Right lobe of liver (tissue), 4 donors: ENCODE data around the gene IRF4.

Experiments used
- POLR2A ChIP-seq: fragments of 450-650 bp; IDR thresholded peaks from one replicate; pipeline ENCODE4 v1.6.1; 2017; ENCODE audit warnings: antibody characterized with exemption, mild to moderate bottlenecking
- TF ChIP-seq, protein P1 (sequence below), 4 donors: fragments of 200-600 bp in 3 of 4; fragments of 450-650 bp in 1 of 4; IDR thresholded peaks; one replicate each; pipeline versions ENCODE4 v1.5.1 to v1.8.0; 2016 to 2022; ENCODE audit warnings: antibody characterized with exemption in 4 of 4, mild to moderate bottlenecking in 2 of 4
- donor health status: DM: no; HTN: no; CAD: no.
- donor health status: DM: no; HTN: no; CAD: no.
- donor health status: DM: no; HTN: yes; CAD: no.

DNA sequence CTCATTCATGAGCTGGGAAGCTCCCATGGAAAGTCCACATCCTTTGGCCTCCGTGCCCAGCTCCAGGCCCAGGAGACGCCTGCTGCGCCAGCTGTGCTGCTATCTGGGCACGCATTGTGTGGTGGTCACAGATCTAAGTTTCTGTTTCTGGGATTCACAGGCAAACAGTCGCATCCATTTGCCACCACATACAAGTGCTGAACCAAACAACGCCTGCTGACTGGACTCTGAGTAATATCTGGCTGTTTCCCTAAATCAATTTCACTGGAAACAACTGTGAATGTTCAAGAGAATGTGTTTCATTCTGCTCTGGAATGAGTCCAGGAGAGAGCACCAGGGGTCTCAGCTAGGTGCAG is 45.5 kb downstream of the IRF4 start:
- no peak for TF ChIP-seq POLR2A
- TF ChIP-seq, protein P1, sequence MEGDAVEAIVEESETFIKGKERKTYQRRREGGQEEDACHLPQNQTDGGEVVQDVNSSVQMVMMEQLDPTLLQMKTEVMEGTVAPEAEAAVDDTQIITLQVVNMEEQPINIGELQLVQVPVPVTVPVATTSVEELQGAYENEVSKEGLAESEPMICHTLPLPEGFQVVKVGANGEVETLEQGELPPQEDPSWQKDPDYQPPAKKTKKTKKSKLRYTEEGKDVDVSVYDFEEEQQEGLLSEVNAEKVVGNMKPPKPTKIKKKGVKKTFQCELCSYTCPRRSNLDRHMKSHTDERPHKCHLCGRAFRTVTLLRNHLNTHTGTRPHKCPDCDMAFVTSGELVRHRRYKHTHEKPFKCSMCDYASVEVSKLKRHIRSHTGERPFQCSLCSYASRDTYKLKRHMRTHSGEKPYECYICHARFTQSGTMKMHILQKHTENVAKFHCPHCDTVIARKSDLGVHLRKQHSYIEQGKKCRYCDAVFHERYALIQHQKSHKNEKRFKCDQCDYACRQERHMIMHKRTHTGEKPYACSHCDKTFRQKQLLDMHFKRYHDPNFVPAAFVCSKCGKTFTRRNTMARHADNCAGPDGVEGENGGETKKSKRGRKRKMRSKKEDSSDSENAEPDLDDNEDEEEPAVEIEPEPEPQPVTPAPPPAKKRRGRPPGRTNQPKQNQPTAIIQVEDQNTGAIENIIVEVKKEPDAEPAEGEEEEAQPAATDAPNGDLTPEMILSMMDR (IDR thresholded peaks at IDR 0.05) = no peak
